DMS79 treated with DMSO at 0.1 percent for 48 hours (cell line): ENCODE data around the gene LCN15.

Source experiments
- DNase-seq: peaks from one replicate; lab custom pipeline; 2025; lab: John Stamatoyannopoulos, UW

The LCN15 gene

GRCh38 chr9:136740971-136741882 lies 23.1 kb downstream of the LCN15 start:
- no peak for DNase-seq

GRCh38 chr9:136740491-136740890 lies 23.8 kb downstream of the LCN15 start:
- DNase-seq: no peak

GRCh38 chr9:136740069-136740468 lies 24.2 kb downstream of the LCN15 start:
- no peak for DNase-seq

- no peak for DNase-seq
These were observed 24.8 kb downstream of the LCN15 start for GRCh38 chr9:136739509-136739908.

GRCh38 chr9:136738960-136739359 lies 25.4 kb downstream of the LCN15 start:
- DNase-seq: no peak

- no peak for DNase-seq
These were observed 28.4 kb downstream of the LCN15 start for GRCh38 chr9:136735812-136736480.

- no peak for DNase-seq
These were observed 29.4 kb downstream of the LCN15 start for GRCh38 chr9:136734837-136735496.

GRCh38 chr9:136733611-136734010 lies 30.7 kb downstream of the LCN15 start:
- no peak for DNase-seq

- no peak for DNase-seq
These were observed 31.7 kb downstream of the LCN15 start for GRCh38 chr9:136732444-136733178.

- DNase-seq: no peak
These were observed 34.4 kb downstream of the LCN15 start for GRCh38 chr9:136729926-136730325.

- DNase-seq: no peak
These were observed 35.2 kb downstream of the LCN15 start for GRCh38 chr9:136729144-136729543.

- no peak for DNase-seq
These were observed 35.7 kb downstream of the LCN15 start for GRCh38 chr9:136728548-136729123.

GRCh38 chr9:136728080-136728547 lies 36.2 kb downstream of the LCN15 start:
- peak; percentile 69 for DNase-seq

GRCh38 chr9:136726631-136727191 lies 37.6 kb downstream of the LCN15 start:
- DNase-seq: no peak

- DNase-seq: no peak
These were observed 38.2 kb downstream of the LCN15 start for GRCh38 chr9:136726118-136726517.

- DNase-seq: no peak
These were observed 38.7 kb downstream of the LCN15 start for GRCh38 chr9:136725612-136726011.

GRCh38 chr9:136724772-136725171 lies 39.5 kb downstream of the LCN15 start:
- DNase-seq: no peak

- no peak for DNase-seq
These were observed 40.3 kb downstream of the LCN15 start for GRCh38 chr9:136723989-136724388.

GRCh38 chr9:136723362-136723976 lies 40.8 kb downstream of the LCN15 start:
- no peak for DNase-seq

- no peak for DNase-seq
These were observed 41.4 kb downstream of the LCN15 start for GRCh38 chr9:136722969-136723356.
